HepG2 (cell line): Measurements from ENCODE around the gene TMEM240. TPM values are rescaled to one million over a fixed set of nuclear protein-coding genes. Genes with fewer than 3 reads are reported as not detected.
A peak's percentile ranks its signal among the peaks of the same experiment; 100 is the strongest.

Experiments
- ATAC-seq: fragments of 200-7000 bp; cut with Tn5 transposase; 3 replicates; pipeline ENCODE4 v1.9.1; 2020; ENCODE audit warnings: mild to moderate bottlenecking, moderate library complexity
- BruUV-seq: library from RNA; stranded (reverse); fragments of 400-500 nt; replicated peaks from 2 replicates; lab custom pipeline; 2021; lab: Mats Ljungman, UMichigan
- CTCF ChIA-PET: fragments of 300-600 bp; formaldehyde crosslinking; extraction: SDS; loops from one replicate; lab custom pipeline; 2021; ENCODE audit warnings: low total read pairs, inconsistent platforms, low intra/inter-chr PET ratio; lab: Yijun Ruan, JAX
- POLR2A ChIA-PET: fragments of 350-600 bp; sonication (Branson Sonifier 250); formaldehyde crosslinking; loops from one replicate; lab custom pipeline; 2020; ENCODE audit warnings: antibody characterized with exemption, inconsistent platforms; lab: Yijun Ruan, JAX
- DNase-seq: peaks from one replicate; pipeline ENCODE4 v3.0.0-alpha.2; 2015; ENCODE audit warnings: low spot score
- FAIRE-seq: peaks from 3 replicates; lab custom pipeline; 2011; peaks lifted over from hg19 to GRCh38; lab: Jason Lieb, UNC
- H2AFZ ChIP-seq: one replicate; pipeline ENCODE4 v1.6.1; 2011; ENCODE audit warnings: low read length, inconsistent platforms
- H3K27ac ChIP-seq: fragments of 300-600 bp; 3 replicates; pipeline ENCODE4 v1.8.0; 2011; ENCODE audit warnings: mixed run types, mild to moderate bottlenecking, mixed read lengths, low read length, inconsistent platforms; ENCODE audit not compliant: insufficient read depth; ENCODE audit errors: extremely low read length
- H3K27me3 ChIP-seq, 2 experiments: fragments of 200-600 bp in 1 of 2; 2 replicates in 1 of 2; 3 replicates in 1 of 2; pipeline versions ENCODE4 v1.6.0 to v1.8.0; 2011; ENCODE audit warnings: low read length in 2 of 2, mild to moderate bottlenecking in 2 of 2, moderate library complexity in 2 of 2, inconsistent platforms in 1 of 2; ENCODE audit not compliant: insufficient read depth in 2 of 2, control insufficient read depth in 1 of 2
- H3K36me3 ChIP-seq, 2 experiments: fragments of 200-600 bp in 1 of 2; replicated peaks in 1 of 2; 2 replicates in 1 of 2; 3 replicates in 1 of 2; pipeline versions ENCODE4 v1.5.1 to v1.8.0; 2011; ENCODE audit warnings: low read length in 2 of 2, inconsistent platforms in 1 of 2; ENCODE audit not compliant: insufficient read depth in 2 of 2, control insufficient read depth in 1 of 2
- H3K4me1 ChIP-seq: 2 replicates; pipeline ENCODE4 v1.5.1; 2012; ENCODE audit warnings: low read length, inconsistent platforms; ENCODE audit not compliant: insufficient read depth
- H3K4me2 ChIP-seq: 2 replicates; pipeline ENCODE4 v1.6.0; 2011; ENCODE audit warnings: low read depth, low read length, inconsistent platforms
- H3K4me3 ChIP-seq, 3 experiments: fragments of 200-600 bp in 1 of 3; sonication (generic), shearing (Covaris generic) in 1 of 3; replicated peaks in 1 of 3; 2 replicates each; pipeline ENCODE4 v1.5.1; 2011 to 2016; ENCODE audit warnings: low read length in 3 of 3, inconsistent platforms in 2 of 3, low read depth in 2 of 3, mild to moderate bottlenecking in 2 of 3, control low read depth in 1 of 3, mixed read lengths in 1 of 3; ENCODE audit not compliant: insufficient read depth in 1 of 3
- H3K79me2 ChIP-seq: one replicate; pipeline ENCODE4 v1.6.1; 2011; ENCODE audit warnings: low read length, inconsistent platforms; ENCODE audit not compliant: insufficient read depth
- H3K9ac ChIP-seq: 2 replicates; pipeline ENCODE4 v1.6.0; 2011; ENCODE audit warnings: mild to moderate bottlenecking, low read depth, low read length, inconsistent platforms; ENCODE audit not compliant: insufficient read depth
- H3K9me3 ChIP-seq: 2 replicates; pipeline ENCODE4 v1.5.1; 2012; ENCODE audit warnings: mild to moderate bottlenecking, low read length
- H4K20me1 ChIP-seq: 2 replicates; pipeline ENCODE4 v1.6.0; 2011; ENCODE audit warnings: inconsistent platforms, mild to moderate bottlenecking, low read length, moderate library complexity; ENCODE audit not compliant: insufficient read depth
- ATF6 ChIP-seq: sonication (generic); formaldehyde crosslinking; conservative IDR thresholded peaks from 2 replicates; pipeline ENCODE4 v1.4.0; 2020; ENCODE audit warnings: missing genetic modification reagents
- ESRRA ChIP-seq: sonication (generic); formaldehyde crosslinking; IDR thresholded peaks from 2 replicates; pipeline ENCODE4 v1.5.1; 2020; ENCODE audit warnings: mild to moderate bottlenecking, low read depth, missing genetic modification reagents
- HOXA3 ChIP-seq: sonication (generic); formaldehyde crosslinking; IDR thresholded peaks from 2 replicates; pipeline ENCODE4 v1.5.0; 2020; ENCODE audit warnings: missing genetic modification reagents
- KDM3A ChIP-seq: IDR thresholded peaks from 2 replicates; pipeline ENCODE4 v1.6.1; 2018; ENCODE audit warnings: low read depth, missing compliant biosample characterization
- MTERF4 ChIP-seq: sonication (generic); formaldehyde crosslinking; IDR thresholded peaks from 2 replicates; pipeline ENCODE4 v1.8.0; 2023; ENCODE audit warnings: mild to moderate bottlenecking, missing genetic modification reagents
- NFYC ChIP-seq: IDR thresholded peaks from 2 replicates; pipeline ENCODE4 v1.6.1; 2016; ENCODE audit warnings: missing genetic modification reagents, missing compliant biosample characterization
- PHF20 ChIP-seq: sonication (generic); formaldehyde crosslinking; IDR thresholded peaks from 2 replicates; pipeline ENCODE4 v1.5.0; 2020; ENCODE audit warnings: mild to moderate bottlenecking, missing genetic modification reagents
- PRDM4 ChIP-seq: sonication (generic); formaldehyde crosslinking; IDR thresholded peaks from 2 replicates; pipeline ENCODE4 v1.9.0; 2021; ENCODE audit warnings: missing genetic modification reagents, borderline replicate concordance
- SETDB1 ChIP-seq: sonication (generic); formaldehyde crosslinking; IDR thresholded peaks from 2 replicates; pipeline ENCODE4 v1.5.1; 2020; ENCODE audit warnings: missing genetic modification reagents, mild to moderate bottlenecking, borderline replicate concordance
- SNAPC5 ChIP-seq: sonication (generic); formaldehyde crosslinking; IDR thresholded peaks from 2 replicates; pipeline ENCODE4 v1.8.1; 2023; ENCODE audit warnings: mild to moderate bottlenecking, missing genetic modification reagents, borderline replicate concordance
- SNRNP70 ChIP-seq: fragments of 200-400 bp; formaldehyde crosslinking; IDR thresholded peaks from 2 replicates; pipeline ENCODE4 v1.6.1; 2017; ENCODE audit warnings: mild to moderate bottlenecking, low read depth, low read length, moderate library complexity
- TRAFD1 ChIP-seq: sonication (generic); formaldehyde crosslinking; IDR thresholded peaks from 2 replicates; pipeline ENCODE4 v1.5.1; 2020; ENCODE audit warnings: missing genetic modification reagents, mild to moderate bottlenecking, borderline replicate concordance
- ZNF558 ChIP-seq: sonication (generic); formaldehyde crosslinking; IDR thresholded peaks from 2 replicates; pipeline ENCODE4 v1.9.0; 2022; ENCODE audit warnings: mild to moderate bottlenecking, missing genetic modification reagents, borderline replicate concordance
- WGBS: methylation state at CpG from one replicate; pipeline ENCODE4 v1.1.6; 2017; ENCODE audit warnings: low lambda C conversion rate; 5-methylcytosine and 5-hydroxymethylcytosine counted together
- in situ Hi-C: cut with HindIII; loops from 2 replicates; pipeline ENCODE4 v1.10.0; 2017; ENCODE audit warnings: low pct_unique_long_range_greater_than_20kb; ENCODE audit not compliant: extremely low pct_ligation_motif_present
- intact Hi-C: fragments of 100-400 bp; cut with micrococcal nuclease; formaldehyde crosslinking; loops from one replicate; pipeline ENCODE4 v1.10.0; 2022; ENCODE audit not compliant: unreplicated experiment
- polyA plus RNA-seq, 8 experiments: library from polyadenylated mRNA; depleted of rRNA in 3 of 8; stranded (reverse) in 7 of 8; unstranded in 1 of 8; fragments of >200 nt; fragmentation: Illumina TruSeq in 4 of 8; extraction: Trizol in 4 of 8; gene quantifications; 2 replicates each; pipeline versions ENCODE4 v1.2.1 to v1.2.3, GENCODE V29; 2011 to 2016; ENCODE audit warnings: low read depth in 4 of 8, missing spikeins in 1 of 8, mixed read lengths in 1 of 8; ENCODE audit not compliant: insufficient read depth in 1 of 8
- total RNA-seq, 5 experiments: library from RNA; depleted of rRNA; stranded (reverse); fragments of >200 nt; fragmentation: Illumina TruSeq; extraction: Trizol; gene quantifications; 2 replicates each; pipeline ENCODE4 v1.2.3, GENCODE V29; 2016; ENCODE audit warnings: low read depth in 1 of 5

Gene TMEM240
- total and polyA plus RNA-seq, 2 of the 13 experiments (the other 11 are each of a cell fraction or from before 2014, with no cell fraction given), result 0.17 TPM; not detected in 1

- Histone ChIP-seq H3K9me3 (no peaks in the 10 kb centered on the region), H3K36me3 (peaks cover 2 to 4% of the 10 kb centered on the region in 2 experiments; a peak in 2 of 5 replicates), H2AFZ (peak within 1 kb of the TSS; percentile 81), H3K4me1 (peaks cover 56% of the 10 kb centered on the region), H3K27me3 (peaks cover 0 to 13% of the 10 kb centered on the region in 2 experiments; a peak in 1 of 5 replicates), H3K27ac (peak within 1 kb of the TSS; percentile 87), H4K20me1 (peaks cover 5% of the 10 kb centered on the region), H3K9ac (peak within 1 kb of the TSS; percentile 96), H3K4me3 (peak within 1 kb of the TSS; percentile 86 to 99 (median 99)), H3K79me2 (peaks cover 37% of the 10 kb centered on the region), H3K4me2 (peak within 1 kb of the TSS; percentile 100)
- DNase-seq (peak; percentile 76), ATAC-seq (peak; percentile 58), FAIRE-seq (no peak)
- POLR2A ChIA-PET, result interaction anchor here (3.4 to 4.4 kb wide), 2 partner anchors 12 to 40 kb away, joined by 12 to 29 read pairs; partner anchors contain the start of gene MIB2
- intact Hi-C loops (loop anchor here (5.0 kb wide), 1 partner anchor 37 kb away; no protein-coding TSS in a partner anchor), in situ Hi-C loops (loop anchor here (5.0 kb wide), 1 partner anchor 42 kb away; the partner anchor contains the start of gene MIB2)
- CTCF ChIA-PET, result no interaction called here
- WGBS, result under 1% methylated on average over 38 of the region's 87 CpGs
- TSS peak; percentile 93 for BruUV-seq
- no peak for TF ChIP-seq KDM3A (CRISPR knock-in tag)
- peak; percentile 100 for TF ChIP-seq HOXA3 (CRISPR knock-in tag)
- no peak for TF ChIP-seq ZNF558 (CRISPR knock-in tag)
- no peak for TF ChIP-seq PRDM4 (CRISPR knock-in tag)
- no peak for TF ChIP-seq SNRNP70
- TF ChIP-seq TRAFD1 (CRISPR knock-in tag), result no peak
- 0 out of 2 replicates have a peak, but pooled peaks have one; percentile 75 for TF ChIP-seq ATF6
- no peak for TF ChIP-seq SETDB1 (CRISPR knock-in tag)
- TF ChIP-seq ESRRA (CRISPR knock-in tag), result no peak
- peak; percentile 14 for TF ChIP-seq MTERF4 (CRISPR knock-in tag)
- TF ChIP-seq SNAPC5 (CRISPR knock-in tag), result no peak
- TF ChIP-seq NFYC (CRISPR knock-in tag), result peak; percentile 37
- peak; percentile 94 for TF ChIP-seq PHF20
These were observed 34.5 kb upstream of the TMEM240 start, which contains the start of gene SSU72 for GRCh38 chr1:1574721-1575537. SSU72 (minus strand) TSS chr1:1574863; CDS start chr1:1574557, 306 bp downstream.
